ENCODE results near the gene LMF1. TPM values are rescaled to one million over a fixed set of nuclear protein-coding genes. Genes with fewer than 3 reads are reported as not detected.

LMF1 gene
- total RNA-seq, 3 donors from 2014 or later (not counting 1 experiment from before 2014, with no cell fraction given), result 28.2 to 42.2 (median 41.2) TPM

- intact Hi-C loops (cut with micrococcal nuclease), result no loop called here
- Mint-ChIP-seq H3K36me3 (no peaks in the 10 kb centered on the region), H3K27me3 (ENCODE audit: low read depth in 2 of 2) (peaks cover 0 to 15% of the 10 kb centered on the region in 2 donors)
Observed at GRCh38 chr16:975291-975690, 4.5 kb upstream of the LMF1 start.

GRCh38 chr16:974611-975261, 4.0 kb upstream of the LMF1 start:
- 85% methylated on average over 23 of the region's 26 CpGs for WGBS (ENCODE audit: insufficient coverage)
- peaks cover 0 to 8% of the 10 kb centered on the region in 2 donors for H3K4me1 Mint-ChIP-seq
- H3K36me3 ChIP-seq (ENCODE audit: control insufficient read depth, insufficient read depth, low read length), result no peaks in the 10 kb centered on the region
- no peak overlapping the region for H3K27ac ChIP-seq (ENCODE audit: low read length)
- H3K9me3 Mint-ChIP-seq, result no peaks in the 10 kb centered on the region
- peaks cover 4% of the 10 kb centered on the region for H3K27me3 ChIP-seq (ENCODE audit: control insufficient read depth, insufficient read depth, low read length)
- no peak for TF ChIP-seq CTCF (IDR thresholded peaks at IDR 0.05)
- peaks cover 11% of the 10 kb centered on the region for H3K4me1 ChIP-seq (ENCODE audit: control insufficient read depth, insufficient read depth, low read length)
- H3K27ac Mint-ChIP-seq, result no peak overlapping the region
- peaks cover 0 to 12% of the 10 kb centered on the region in 2 donors for H3K27me3 Mint-ChIP-seq (ENCODE audit: low read depth in 2 of 2)
- DNase-seq, result no peak
- no peak for ATAC-seq
- H3K36me3 Mint-ChIP-seq, result no peaks in the 10 kb centered on the region
- H3K9me3 ChIP-seq (ENCODE audit: control insufficient read depth, insufficient read depth, low read length), result no peaks in the 10 kb centered on the region
- intact Hi-C loops (cut with micrococcal nuclease), result no loop called here
- no peak overlapping the region for H3K4me3 ChIP-seq (ENCODE audit: low read length)
- H3K4me3 Mint-ChIP-seq, result no peak overlapping the region

More at GRCh38 chr16:975291-975690, 4.5 kb upstream of the LMF1 start:
- Histone ChIP-seq H3K4me1 (ENCODE audit: control insufficient read depth, insufficient read depth, low read length) (peaks cover 12% of the 10 kb centered on the region), H3K27ac (ENCODE audit: low read length) (no peak overlapping the region), H3K36me3 (ENCODE audit: control insufficient read depth, insufficient read depth, low read length) (no peaks in the 10 kb centered on the region), H3K9me3 (ENCODE audit: control insufficient read depth, insufficient read depth, low read length) (no peaks in the 10 kb centered on the region), H3K27me3 (ENCODE audit: control insufficient read depth, insufficient read depth, low read length) (peaks cover 7% of the 10 kb centered on the region), H3K4me3 (ENCODE audit: low read length) (no peak overlapping the region)
- Mint-ChIP-seq H3K4me3 (no peak overlapping the region), H3K9me3 (no peaks in the 10 kb centered on the region), H3K27ac (no peak overlapping the region), H3K4me1 (peaks cover 0 to 5% of the 10 kb centered on the region in 2 donors)
- DNase-seq (no peak), ATAC-seq (no peak)
- 89% methylated on average over 12 of the region's 12 CpGs for WGBS (ENCODE audit: insufficient coverage)
- TF ChIP-seq CTCF (IDR thresholded peaks at IDR 0.05), result no peak

GRCh38 chr16:974001-974601, 3.3 kb upstream of the LMF1 start:
- Mint-ChIP-seq H3K27ac (no peak overlapping the region), H3K4me3 (no peak overlapping the region), H3K4me1 (peaks cover 0 to 10% of the 10 kb centered on the region in 2 donors), H3K9me3 (no peaks in the 10 kb centered on the region), H3K36me3 (no peaks in the 10 kb centered on the region), H3K27me3 (ENCODE audit: low read depth in 2 of 2) (peaks cover 0 to 9% of the 10 kb centered on the region in 2 donors)
- no peak for TF ChIP-seq CTCF (IDR thresholded peaks at IDR 0.05)
- WGBS (ENCODE audit: insufficient coverage), result 84% methylated on average over 21 of the region's 21 CpGs
- H3K4me3 ChIP-seq (ENCODE audit: low read length), result no peak overlapping the region
- intact Hi-C loops (cut with micrococcal nuclease), result no loop called here
- H3K36me3 ChIP-seq (ENCODE audit: control insufficient read depth, insufficient read depth, low read length), result no peaks in the 10 kb centered on the region
- no peaks in the 10 kb centered on the region for H3K9me3 ChIP-seq (ENCODE audit: control insufficient read depth, insufficient read depth, low read length)
- DNase-seq (no peak), ATAC-seq (no peak)
- no peaks in the 10 kb centered on the region for H3K27me3 ChIP-seq (ENCODE audit: control insufficient read depth, insufficient read depth, low read length)
- peaks cover 17% of the 10 kb centered on the region for H3K4me1 ChIP-seq (ENCODE audit: control insufficient read depth, insufficient read depth, low read length)
- H3K27ac ChIP-seq (ENCODE audit: low read length), result no peak overlapping the region

Measured in natural killer cell (primary cell).